CD4-positive, alpha-beta T cell treated with Interleukin-6 for 4 hours (primary cell): ENCODE data around the gene SUN1.

Experiments used
- DNase-seq: peaks from one replicate; pipeline ENCODE4 v3.0.0-alpha.2; 2020; ENCODE audit warnings: mixed read lengths

The SUN1 gene

GRCh38 chr7:879706-880105 lies 47.4 kb downstream of the SUN1 start:
- DNase-seq = no peak

GRCh38 chr7:880450-880849 lies 48.2 kb downstream of the SUN1 start:
- DNase-seq = no peak

GRCh38 chr7:881441-882234 lies 49.4 kb downstream of the SUN1 start:
- DNase-seq = no peak

GRCh38 chr7:882336-883035 lies 50.2 kb downstream of the SUN1 start:
- DNase-seq = no peak

- no peak for DNase-seq
These were observed 51.1 kb downstream of the SUN1 start for GRCh38 chr7:883055-884021.

- no peak for DNase-seq
These were observed 52.1 kb downstream of the SUN1 start for GRCh38 chr7:884191-885003.

GRCh38 chr7:885261-885892 lies 53.1 kb downstream of the SUN1 start:
- DNase-seq = no peak

GRCh38 chr7:885893-886625 lies 53.8 kb downstream of the SUN1 start:
- no peak for DNase-seq

- no peak for DNase-seq
These were observed 54.6 kb downstream of the SUN1 start for GRCh38 chr7:886626-887487.

GRCh38 chr7:887488-887820 lies 55.2 kb downstream of the SUN1 start:
- DNase-seq = no peak

GRCh38 chr7:888081-889024 lies 56.1 kb downstream of the SUN1 start:
- DNase-seq = no peak

GRCh38 chr7:889025-889390 lies 56.7 kb downstream of the SUN1 start:
- DNase-seq = no peak

GRCh38 chr7:889391-889790 lies 57.1 kb downstream of the SUN1 start:
- no peak for DNase-seq

- no peak for DNase-seq
These were observed 58.6 kb downstream of the SUN1 start for GRCh38 chr7:890868-891267.

- no peak for DNase-seq
These were observed 59.0 kb downstream of the SUN1 start for GRCh38 chr7:891291-891690.

GRCh38 chr7:891805-892204 lies 59.5 kb downstream of the SUN1 start:
- no peak for DNase-seq

- no peak for DNase-seq
These were observed 60.6 kb downstream of the SUN1 start for GRCh38 chr7:892648-893593.

GRCh38 chr7:893686-894085 lies 61.4 kb downstream of the SUN1 start:
- DNase-seq = no peak
